PC-9 (cell line): ENCODE results near the gene MAX. TPM values are rescaled to one million over a fixed set of nuclear protein-coding genes. Genes with fewer than 3 reads are reported as not detected.

Experiments
- BruUV-seq: library from RNA; stranded (reverse); fragments of 400-500 nt; replicated peaks from 2 replicates; lab custom pipeline; 2021; lab: Mats Ljungman, UMichigan
- CTCF ChIA-PET: fragments of 300-600 bp; sonication (Branson Sonifier 250); formaldehyde crosslinking; loops from one replicate; lab custom pipeline; 2022; ENCODE audit warnings: antibody characterized with exemption; lab: Charles Lee
- POLR2A ChIA-PET: fragments of 300-600 bp; sonication (Branson Sonifier 250); formaldehyde crosslinking; loops from one replicate; lab custom pipeline; 2022; ENCODE audit warnings: antibody characterized with exemption; ENCODE audit not compliant: unreplicated experiment; lab: Charles Lee
- DNase-seq, 2 experiments: peaks; one replicate each; pipeline versions ENCODE4 v3.0.0 to v3.0.0-alpha.2; 2015 to 2022; ENCODE audit warnings: mixed read lengths in 1 of 2
- H2AFZ ChIP-seq: fragments of 200-600 bp; sonication (generic); 2 replicates; pipeline ENCODE4 v1.8.1; 2017; ENCODE audit warnings: antibody characterized with exemption
- H3F3A ChIP-seq: fragments of 200-600 bp; sonication (generic); 2 replicates; pipeline ENCODE4 v1.8.1; 2017; ENCODE audit warnings: antibody characterized with exemption, mild to moderate bottlenecking, low read depth; ENCODE audit not compliant: insufficient read depth
- H3K27ac ChIP-seq: fragments of 200-600 bp; sonication (generic); 2 replicates; pipeline ENCODE4 v1.6.1; 2016; ENCODE audit warnings: mixed run types
- H3K27me3 ChIP-seq: fragments of 200-600 bp; sonication (generic); 2 replicates; pipeline ENCODE4 v1.6.1; 2016; ENCODE audit warnings: low read depth, mixed run types; ENCODE audit not compliant: insufficient read depth
- H3K36me3 ChIP-seq: fragments of 200-600 bp; sonication (generic); 2 replicates; pipeline ENCODE4 v1.6.1; 2016; ENCODE audit warnings: low read depth, mixed run types
- H3K4me1 ChIP-seq: fragments of 200-600 bp; sonication (generic); replicated peaks from 2 replicates; pipeline ENCODE4 v1.6.1; 2016; ENCODE audit warnings: mixed run types; ENCODE audit not compliant: insufficient read depth
- H3K4me2 ChIP-seq: fragments of 200-600 bp; sonication (generic); 2 replicates; pipeline ENCODE4 v1.6.1; 2017; ENCODE audit warnings: mixed run types
- H3K4me3 ChIP-seq: fragments of 200-600 bp; sonication (generic); 2 replicates; pipeline ENCODE4 v1.6.1; 2016; ENCODE audit warnings: mixed run types
- H3K79me2 ChIP-seq: fragments of 200-600 bp; sonication (generic); 2 replicates; pipeline ENCODE4 v1.6.1; 2017; ENCODE audit warnings: low read depth, mixed run types
- H3K9me2 ChIP-seq: fragments of 200-600 bp; sonication (generic); 2 replicates; pipeline ENCODE4 v1.8.1; 2017; ENCODE audit warnings: mild to moderate bottlenecking; ENCODE audit not compliant: insufficient read depth
- H3K9me3 ChIP-seq: fragments of 200-600 bp; sonication (generic); 2 replicates; pipeline ENCODE4 v1.8.1; 2016; ENCODE audit warnings: low read depth; ENCODE audit not compliant: insufficient read depth
- H4K20me1 ChIP-seq: fragments of 200-600 bp; sonication (generic); 2 replicates; pipeline ENCODE4 v1.8.1; 2017; ENCODE audit not compliant: insufficient read depth
- EZH2 ChIP-seq: fragments of 200-600 bp; sonication (generic); IDR thresholded peaks from 2 replicates; pipeline ENCODE4 v1.8.0; 2017; ENCODE audit warnings: antibody characterized with exemption, low read depth
- intact Hi-C: fragments of 100-400 bp; cut with micrococcal nuclease; formaldehyde crosslinking; loops from one replicate; pipeline ENCODE4 v1.10.0; 2022; ENCODE audit not compliant: unreplicated experiment
- total RNA-seq: library from RNA; stranded (reverse); gene quantifications from 2 replicates; pipeline ENCODE4 v1.2.3, GENCODE V29; 2021
- TF ChIP-seq, protein P1 (sequence below): fragments of 200-600 bp; sonication (generic); conservative IDR thresholded peaks from 2 replicates; pipeline ENCODE4 v1.6.1; 2017; ENCODE audit warnings: mixed run types, antibody characterized with exemption, mild to moderate bottlenecking, moderate library complexity

The MAX gene
- total RNA-seq, 1 experiment from 2014 or later, result 76.1 TPM

DNA sequence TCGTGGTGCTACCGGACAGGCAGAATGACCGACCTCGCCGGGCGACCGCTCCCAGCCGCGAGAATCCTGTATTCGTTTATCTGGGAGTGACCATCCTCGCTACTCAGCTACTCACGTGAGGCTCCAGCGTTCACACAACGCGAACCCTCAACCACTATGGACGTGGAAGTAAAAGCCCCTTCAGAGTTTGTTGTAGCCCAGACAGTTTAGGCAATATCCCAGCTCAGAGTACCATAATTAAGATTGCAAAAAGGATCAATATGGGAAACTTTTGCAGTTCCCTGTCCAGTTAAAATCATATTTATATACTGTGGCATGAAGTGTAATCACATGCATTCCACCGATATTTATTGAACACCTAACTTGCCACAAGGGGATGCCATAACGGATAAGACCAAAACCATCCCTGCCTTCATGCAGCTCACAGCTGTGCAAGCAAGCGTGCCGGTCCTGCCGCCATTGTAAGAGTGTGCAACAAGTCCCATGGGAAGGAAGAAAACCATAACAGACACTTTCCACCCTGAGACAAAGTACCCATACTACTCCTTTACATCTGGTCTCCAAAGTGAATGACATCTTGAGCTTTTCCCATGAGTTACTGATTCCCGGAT, 938 bp upstream of the MAX start:
- Histone ChIP-seq H2AFZ (peak overlapping the region; percentile 96), H4K20me1 (peaks cover 5% of the 10 kb centered on the region; the same call in 1 of the 2 replicates), H3K4me3 (peak overlapping the region; percentile 69), H3K27ac (peak overlapping the region; percentile 46), H3F3A (peaks cover 5% of the 10 kb centered on the region), H3K27me3 (no peaks in the 10 kb centered on the region), H3K36me3 (peaks cover 12% of the 10 kb centered on the region; the same call in 1 of the 2 replicates), H3K79me2 (peaks cover 26% of the 10 kb centered on the region), H3K4me2 (peak overlapping the region; percentile 88), H3K9me2 (no peaks in the 10 kb centered on the region), H3K9me3 (no peaks in the 10 kb centered on the region), H3K4me1 (peaks cover 14% of the 10 kb centered on the region)
- peak in 1 of 2 experiments; percentile 14 for DNase-seq
- intact Hi-C loops, result loop anchor here (2.0 to 5.0 kb wide), 5 partner anchors 59 to 968 kb away; partner anchors contain the start of gene FUT8
- POLR2A ChIA-PET, result interaction anchor here (0.6 to 0.8 kb wide), 3 partner anchors 59 to 225 kb away, joined by 4 to 7 read pairs (median 4); no protein-coding TSS in a partner anchor
- TSS peak; percentile 22 for BruUV-seq
- CTCF ChIA-PET, result no interaction called here
- no peak for TF ChIP-seq EZH2
- TF ChIP-seq, protein P1, sequence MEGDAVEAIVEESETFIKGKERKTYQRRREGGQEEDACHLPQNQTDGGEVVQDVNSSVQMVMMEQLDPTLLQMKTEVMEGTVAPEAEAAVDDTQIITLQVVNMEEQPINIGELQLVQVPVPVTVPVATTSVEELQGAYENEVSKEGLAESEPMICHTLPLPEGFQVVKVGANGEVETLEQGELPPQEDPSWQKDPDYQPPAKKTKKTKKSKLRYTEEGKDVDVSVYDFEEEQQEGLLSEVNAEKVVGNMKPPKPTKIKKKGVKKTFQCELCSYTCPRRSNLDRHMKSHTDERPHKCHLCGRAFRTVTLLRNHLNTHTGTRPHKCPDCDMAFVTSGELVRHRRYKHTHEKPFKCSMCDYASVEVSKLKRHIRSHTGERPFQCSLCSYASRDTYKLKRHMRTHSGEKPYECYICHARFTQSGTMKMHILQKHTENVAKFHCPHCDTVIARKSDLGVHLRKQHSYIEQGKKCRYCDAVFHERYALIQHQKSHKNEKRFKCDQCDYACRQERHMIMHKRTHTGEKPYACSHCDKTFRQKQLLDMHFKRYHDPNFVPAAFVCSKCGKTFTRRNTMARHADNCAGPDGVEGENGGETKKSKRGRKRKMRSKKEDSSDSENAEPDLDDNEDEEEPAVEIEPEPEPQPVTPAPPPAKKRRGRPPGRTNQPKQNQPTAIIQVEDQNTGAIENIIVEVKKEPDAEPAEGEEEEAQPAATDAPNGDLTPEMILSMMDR, result peak; percentile 52; the same call in 1 of the 2 replicates

DNA sequence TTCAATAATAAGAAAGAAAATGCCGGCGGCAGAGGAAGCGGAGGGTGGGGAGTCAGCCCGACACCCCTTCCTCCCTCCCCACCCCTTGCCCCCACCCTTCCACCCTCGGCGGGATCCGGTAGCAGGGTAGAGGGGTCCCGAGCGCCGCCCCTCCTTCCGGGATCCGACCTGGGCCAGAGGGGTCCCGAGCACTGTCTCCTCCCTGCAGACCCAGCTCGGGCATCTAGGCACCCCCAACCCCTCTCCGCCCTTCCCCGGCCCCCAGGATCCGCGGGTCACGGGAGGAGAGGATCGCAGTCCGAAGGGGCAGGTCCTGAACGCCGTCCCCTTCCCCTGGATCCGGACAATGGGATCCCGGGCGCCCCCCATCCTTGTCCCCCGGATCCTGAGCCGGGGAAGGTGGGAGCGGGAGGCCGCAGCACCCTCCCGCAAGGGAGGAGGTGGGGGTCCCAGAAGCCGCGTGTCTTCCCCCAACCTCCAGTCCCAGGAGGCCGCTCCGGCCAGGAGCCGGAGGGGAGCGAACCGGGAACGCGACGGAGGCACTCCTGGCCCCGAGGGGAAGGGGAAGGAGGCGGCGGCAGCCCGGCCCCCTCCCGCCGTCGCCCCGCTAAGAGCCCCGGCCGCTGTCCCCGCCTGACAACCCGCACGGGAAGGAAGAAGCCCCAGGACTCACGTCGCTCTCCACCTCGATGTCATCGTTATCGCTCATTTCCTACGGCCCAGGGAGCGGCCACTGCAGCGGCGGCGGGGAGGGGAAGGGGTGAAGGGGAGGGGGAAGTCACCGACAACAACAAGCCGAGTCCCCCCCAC, 481 bp downstream of the MAX start:
- BruUV-seq, result TSS peak; percentile 53
- peaks cover 14% of the 10 kb centered on the region for H3K4me1 ChIP-seq
- H4K20me1 ChIP-seq, result peaks cover 14% of the 10 kb centered on the region
- ChIA-PET CTCF (interaction anchor here (0.6 kb wide), 1 partner anchor 136 kb away, joined by 4 read pairs; no protein-coding TSS in a partner anchor), POLR2A (interaction anchor here (0.7 to 0.9 kb wide), 4 partner anchors 113 to 295 kb away, joined by 3 to 4 read pairs (median 3); no protein-coding TSS in a partner anchor)
- H3K79me2 ChIP-seq, result peaks cover 35% of the 10 kb centered on the region
- H3K4me2 ChIP-seq, result peak overlapping the region; percentile 96
- no peak for TF ChIP-seq EZH2
- TF ChIP-seq, protein P1, result no peak
- no peaks in the 10 kb centered on the region for H3K9me3 ChIP-seq
- intact Hi-C loops, result loop anchor here (2.0 to 5.0 kb wide), 5 partner anchors 60 to 969 kb away; partner anchors contain the start of gene FUT8
- H3K9me2 ChIP-seq, result no peaks in the 10 kb centered on the region
- peak overlapping the region; percentile 88 for H3K4me3 ChIP-seq
- peak overlapping the region; percentile 87 for H2AFZ ChIP-seq
- H3K36me3 ChIP-seq, result peaks cover 26% of the 10 kb centered on the region; the same call in 1 of the 2 replicates
- no peaks in the 10 kb centered on the region for H3K27me3 ChIP-seq
- H3F3A ChIP-seq, result peaks cover 5% of the 10 kb centered on the region
- no peak for DNase-seq
- H3K27ac ChIP-seq, result peak overlapping the region; percentile 33; the same call in 1 of the 2 replicates

DNA sequence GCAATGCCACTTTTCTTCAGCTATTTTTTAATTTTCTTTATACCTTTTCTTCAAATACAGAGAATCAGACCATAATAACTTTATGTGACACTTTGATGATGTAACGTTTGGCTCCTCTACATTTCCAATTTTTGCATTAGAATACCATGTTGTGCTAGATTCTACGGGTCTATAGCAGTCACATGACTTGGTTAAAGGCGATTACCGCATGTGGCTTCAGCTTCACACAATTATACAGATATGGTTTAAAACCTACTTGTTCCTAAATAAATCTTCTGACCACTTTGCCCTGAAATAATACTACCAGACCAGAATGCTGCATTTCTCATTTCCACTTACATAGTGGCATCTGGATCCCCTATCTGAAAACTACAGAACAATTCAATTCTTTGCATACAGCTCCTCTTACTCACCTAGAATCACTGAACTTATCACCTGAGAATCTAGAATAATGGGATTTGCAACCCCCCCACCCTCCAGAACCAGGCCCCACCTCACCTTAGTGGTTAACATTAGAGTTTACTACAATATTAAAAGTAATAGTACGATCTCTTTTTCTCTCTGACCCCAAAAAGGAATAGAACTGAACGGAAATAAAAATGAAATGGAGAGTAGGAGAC, 1.3 kb downstream of the MAX start:
- CTCF ChIA-PET, result interaction anchor here (0.5 to 0.6 kb wide), 2 partner anchors 137 to 213 kb away, joined by 3 to 4 read pairs; no protein-coding TSS in a partner anchor
- TF ChIP-seq, protein P1, result no peak
- TF ChIP-seq EZH2, result no peak
- no peaks in the 10 kb centered on the region for H3K9me3 ChIP-seq
- peaks cover 14% of the 10 kb centered on the region for H4K20me1 ChIP-seq
- DNase-seq, result no peak
- no peak overlapping the region for H2AFZ ChIP-seq
- no peaks in the 10 kb centered on the region for H3K9me2 ChIP-seq
- H3K27me3 ChIP-seq, result no peaks in the 10 kb centered on the region
- TSS peak; percentile 32 for BruUV-seq
- H3F3A ChIP-seq, result peaks cover 5% of the 10 kb centered on the region
- H3K27ac ChIP-seq, result no peak overlapping the region
- peaks cover 14% of the 10 kb centered on the region for H3K4me1 ChIP-seq
- peak overlapping the region; percentile 96 for H3K4me2 ChIP-seq
- peak overlapping the region; percentile 88 for H3K4me3 ChIP-seq
- peaks cover 43% of the 10 kb centered on the region for H3K79me2 ChIP-seq
- POLR2A ChIA-PET, result interaction anchor here (0.7 to 0.9 kb wide), 3 partner anchors 14 to 294 kb away, joined by 3 to 4 read pairs (median 3); no protein-coding TSS in a partner anchor
- intact Hi-C loops, result loop anchor here (5.0 kb wide), 1 partner anchor 61 kb away; no protein-coding TSS in a partner anchor
- H3K36me3 ChIP-seq, result peaks cover 28% of the 10 kb centered on the region; the same call in 1 of the 2 replicates
